Cardiac fibroblast (primary cell): ENCODE results near the gene SCN2A.

Experiments
- DNase-seq, 2 donors: peaks; one replicate each; pipeline versions ENCODE4 v3.0.0 to v3.0.0-alpha.2; 2010; ENCODE audit warnings: low read depth in 2 of 2
- H3K4me3 ChIP-seq, 2 donors: replicated peaks in 1 of 2; 1 replicate in 1 of 2; 2 replicates in 1 of 2; pipeline ENCODE4 v1.5.1; 2011; ENCODE audit warnings: low read depth in 2 of 2, low read length in 2 of 2, mild to moderate bottlenecking in 2 of 2, moderate library complexity in 1 of 2
- TF ChIP-seq, protein P1 (sequence below): IDR thresholded peaks from one replicate; pipeline ENCODE4 v1.5.1; 2011; ENCODE audit warnings: low read depth, mild to moderate bottlenecking, low read length, inconsistent platforms

Gene SCN2A

DNA sequence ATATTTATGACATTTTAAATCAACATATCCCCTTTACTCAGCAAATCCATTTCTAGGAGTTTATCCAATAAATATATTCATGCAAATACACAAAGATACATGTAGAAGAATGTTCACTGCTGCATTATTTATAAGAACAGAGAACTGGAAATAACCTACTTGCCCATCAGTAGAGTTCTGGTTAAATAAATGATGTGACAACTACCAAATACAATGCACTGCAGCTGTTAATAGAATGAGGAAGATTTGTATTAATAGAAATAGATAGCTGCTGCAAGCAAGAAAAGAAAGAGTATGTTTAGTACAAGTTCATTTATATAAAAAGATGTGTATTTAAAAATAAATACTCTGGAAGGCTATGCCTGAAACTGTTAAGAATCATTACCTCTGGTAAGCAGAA lies 181.0 kb downstream of the SCN2A start:
- no peak for DNase-seq
- H3K4me3 ChIP-seq: no peak overlapping the region
- TF ChIP-seq, protein P1, sequence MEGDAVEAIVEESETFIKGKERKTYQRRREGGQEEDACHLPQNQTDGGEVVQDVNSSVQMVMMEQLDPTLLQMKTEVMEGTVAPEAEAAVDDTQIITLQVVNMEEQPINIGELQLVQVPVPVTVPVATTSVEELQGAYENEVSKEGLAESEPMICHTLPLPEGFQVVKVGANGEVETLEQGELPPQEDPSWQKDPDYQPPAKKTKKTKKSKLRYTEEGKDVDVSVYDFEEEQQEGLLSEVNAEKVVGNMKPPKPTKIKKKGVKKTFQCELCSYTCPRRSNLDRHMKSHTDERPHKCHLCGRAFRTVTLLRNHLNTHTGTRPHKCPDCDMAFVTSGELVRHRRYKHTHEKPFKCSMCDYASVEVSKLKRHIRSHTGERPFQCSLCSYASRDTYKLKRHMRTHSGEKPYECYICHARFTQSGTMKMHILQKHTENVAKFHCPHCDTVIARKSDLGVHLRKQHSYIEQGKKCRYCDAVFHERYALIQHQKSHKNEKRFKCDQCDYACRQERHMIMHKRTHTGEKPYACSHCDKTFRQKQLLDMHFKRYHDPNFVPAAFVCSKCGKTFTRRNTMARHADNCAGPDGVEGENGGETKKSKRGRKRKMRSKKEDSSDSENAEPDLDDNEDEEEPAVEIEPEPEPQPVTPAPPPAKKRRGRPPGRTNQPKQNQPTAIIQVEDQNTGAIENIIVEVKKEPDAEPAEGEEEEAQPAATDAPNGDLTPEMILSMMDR: no peak

DNA sequence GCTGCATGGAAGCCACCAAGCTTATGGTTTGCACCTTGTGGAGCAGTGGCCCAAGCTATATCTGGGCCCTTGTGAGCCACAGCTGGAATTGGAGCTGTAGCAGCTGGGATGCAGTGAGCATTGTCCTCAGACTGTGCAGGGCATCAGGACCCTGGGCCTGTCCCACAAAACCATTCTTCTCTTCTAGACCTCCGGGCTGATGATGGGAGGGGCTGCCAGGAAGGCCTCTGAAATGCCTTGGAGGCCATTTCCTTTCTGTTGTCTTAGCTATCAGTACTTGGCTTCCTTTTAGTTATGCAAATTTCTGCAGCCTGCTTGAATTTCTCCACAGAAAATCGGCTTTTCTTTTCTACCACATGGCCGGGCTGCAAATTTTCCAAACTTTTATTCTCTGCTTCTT lies 183.9 kb downstream of the SCN2A start:
- TF ChIP-seq, protein P1: no peak
- DNase-seq: no peak
- no peak overlapping the region for H3K4me3 ChIP-seq

DNA sequence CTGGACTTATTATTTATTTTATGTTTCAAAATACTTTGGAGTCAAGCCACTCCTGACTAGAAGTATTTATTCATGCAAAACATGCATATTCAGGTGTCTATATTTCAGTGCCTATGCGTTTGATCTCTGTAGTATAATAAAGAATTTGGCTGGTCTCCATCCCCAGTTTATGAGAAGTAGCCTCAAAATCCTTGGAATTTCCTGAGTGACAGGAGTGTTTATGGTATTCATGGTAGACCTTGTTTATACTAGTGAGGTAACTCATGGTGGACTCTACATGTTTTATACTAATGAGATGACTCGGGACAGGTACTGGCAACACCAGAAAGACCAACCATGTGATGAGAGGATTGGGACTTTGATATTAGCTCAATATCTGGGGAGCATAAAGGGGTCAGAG lies 186.3 kb downstream of the SCN2A start:
- TF ChIP-seq, protein P1: no peak
- no peak for DNase-seq
- no peak overlapping the region for H3K4me3 ChIP-seq

GRCh38 chr2:165427686-165428085 lies 188.5 kb downstream of the SCN2A start:
- TF ChIP-seq, protein P1: no peak
- no peak for DNase-seq
- H3K4me3 ChIP-seq: no peak overlapping the region

DNA sequence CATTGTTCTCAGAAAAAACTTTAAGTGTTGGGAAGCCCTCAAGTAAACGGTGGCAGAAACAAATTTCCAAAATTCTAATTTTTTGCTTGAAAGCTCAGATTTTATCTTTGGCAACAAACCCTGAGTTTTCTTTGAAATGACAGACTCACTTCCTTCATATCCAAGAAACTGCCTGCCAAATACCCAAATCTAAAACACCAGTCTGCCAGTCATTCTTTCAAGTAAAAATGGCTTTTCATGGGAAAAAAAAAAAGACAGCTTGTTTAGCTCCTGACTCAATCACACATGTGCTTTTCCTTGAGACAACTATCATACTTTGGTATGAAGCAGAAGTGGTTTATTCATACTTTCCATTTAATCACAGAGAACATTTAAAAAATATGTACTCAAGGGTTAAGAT lies 189.7 kb downstream of the SCN2A start:
- TF ChIP-seq, protein P1: no peak
- H3K4me3 ChIP-seq: no peak overlapping the region
- DNase-seq: peak in 1 of 2 donors; percentile 54

GRCh38 chr2:165431014-165431413 lies 191.8 kb downstream of the SCN2A start:
- TF ChIP-seq, protein P1: no peak
- no peak overlapping the region for H3K4me3 ChIP-seq
- no peak for DNase-seq

- TF ChIP-seq, protein P1: no peak
- no peak for DNase-seq
Measured at GRCh38 chr2:165432234-165432966, 193.2 kb downstream of the SCN2A start.

More at GRCh38 chr2:165432234-165432966, 193.2 kb downstream of the SCN2A start:
- no peak overlapping the region for H3K4me3 ChIP-seq
